COLO668 (cell line): Measurements from ENCODE around the gene SYT3.
"Not testable (repeated sequence)": the region's sequence is repeated elsewhere in the genome, so short reads cannot be mapped to it uniquely, and the experiment has no call there.

Source experiments
- DNase-seq: peaks from one replicate; lab custom pipeline; 2025; ENCODE audit not compliant: unreplicated experiment; lab: John Stamatoyannopoulos, UW

The SYT3 gene

DNA sequence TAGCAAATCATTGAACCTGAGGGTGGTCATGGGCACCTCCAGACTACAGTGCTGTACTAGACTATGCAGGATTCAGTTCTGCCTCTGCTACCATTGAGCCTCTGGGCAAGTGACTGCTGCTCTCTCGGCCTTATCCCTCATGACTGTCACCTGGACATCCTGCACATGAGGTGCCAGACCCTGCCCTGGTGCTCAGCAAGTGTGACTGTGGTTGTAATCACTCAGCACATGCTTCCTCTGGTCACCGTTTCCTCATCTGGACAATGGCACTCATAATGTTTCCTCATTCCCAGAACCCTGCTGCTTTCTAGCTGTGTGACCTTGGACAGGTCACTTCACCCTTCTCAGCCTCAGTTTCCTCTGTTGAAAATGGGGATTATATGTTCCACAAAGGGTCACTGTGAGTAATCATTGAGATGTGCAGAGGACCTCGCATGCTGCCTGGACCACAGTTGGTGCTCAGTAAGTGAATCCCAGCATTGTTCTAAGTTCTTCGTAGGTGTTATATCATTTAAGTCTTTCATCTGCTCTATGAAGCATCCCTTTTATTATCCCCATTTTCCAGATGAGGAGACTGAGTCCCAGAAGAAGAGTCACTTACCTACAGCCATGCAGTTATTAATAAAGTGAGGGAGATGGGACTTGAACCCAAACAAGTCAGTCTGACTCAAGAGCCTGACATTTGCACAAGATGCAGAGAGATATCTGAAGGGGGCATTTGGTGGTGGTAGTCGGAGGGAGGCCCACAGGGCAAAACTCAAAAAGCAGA lies 3.2 kb downstream of the SYT3 start:
- no peak for DNase-seq

DNA sequence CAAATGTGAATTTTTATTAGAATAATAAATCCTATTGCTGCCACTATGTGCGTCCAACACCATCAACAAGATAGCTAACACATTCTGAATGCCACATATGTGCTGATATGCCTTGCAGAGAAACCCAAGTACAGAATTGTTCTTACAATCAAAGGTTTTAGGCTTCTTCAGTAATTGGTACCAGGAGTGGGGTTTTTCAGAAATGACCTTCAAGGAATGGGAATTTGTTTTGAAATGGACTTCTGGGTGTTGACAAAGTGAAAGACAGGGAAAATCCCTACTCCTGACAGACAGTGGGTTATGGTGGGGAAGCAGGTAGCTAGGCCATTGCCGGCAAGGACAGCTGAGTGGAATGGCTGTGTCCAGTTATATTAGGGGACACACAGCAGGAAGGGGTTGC lies 5.7 kb downstream of the SYT3 start:
- no peak for DNase-seq

DNA sequence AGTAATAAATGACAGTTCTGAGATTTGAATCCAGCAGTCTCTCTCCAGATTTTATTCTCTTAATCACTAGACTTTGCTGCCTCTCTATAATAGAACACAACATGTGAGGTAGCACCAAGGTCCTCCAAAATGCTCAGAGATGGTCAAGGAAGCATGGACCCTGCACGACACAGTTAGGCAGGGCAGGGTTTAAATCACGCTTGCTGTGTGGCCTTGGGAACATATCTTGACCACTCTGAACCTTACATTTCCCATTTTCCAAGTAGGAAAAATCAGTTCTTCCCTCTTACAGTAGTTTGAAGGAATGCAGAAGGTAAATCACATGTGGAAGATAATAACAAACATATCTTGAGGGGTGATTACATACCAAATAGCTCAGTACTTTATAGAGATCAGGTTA lies 6.3 kb downstream of the SYT3 start:
- DNase-seq = no peak

DNA sequence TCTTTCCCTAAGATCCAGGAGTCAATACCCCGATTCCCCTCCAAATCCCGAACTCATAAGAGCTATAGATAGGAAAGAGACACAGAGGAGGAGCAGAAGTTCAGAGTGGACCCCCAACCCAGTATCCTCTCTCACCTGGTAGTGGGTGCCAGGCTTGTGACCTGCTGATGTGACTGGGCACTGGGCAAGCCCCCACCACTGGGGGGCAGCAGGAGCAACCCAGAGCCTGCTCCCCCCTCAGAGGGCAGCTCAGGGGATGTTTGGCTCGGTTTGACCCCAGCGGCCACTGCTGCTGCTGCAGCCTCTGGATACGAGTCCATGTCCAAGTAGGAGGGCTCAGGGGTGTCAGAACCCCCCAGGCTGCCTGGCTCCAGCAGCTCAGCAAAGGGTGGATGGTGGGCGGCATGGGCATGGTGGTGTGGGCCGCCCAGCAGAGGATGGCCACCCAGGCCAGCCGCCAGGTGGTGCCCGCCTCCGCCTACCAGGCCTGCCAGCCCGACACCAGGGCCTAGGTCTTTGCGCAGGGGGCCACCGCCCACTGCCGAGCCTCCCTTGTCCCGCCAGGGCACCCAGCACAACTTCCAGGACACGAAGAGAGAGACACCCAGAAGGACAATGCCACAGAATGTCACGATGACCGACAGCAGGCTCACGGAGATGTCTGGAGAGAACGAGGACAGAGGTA lies 7.4 kb downstream of the SYT3 start:
- no peak for DNase-seq

DNA sequence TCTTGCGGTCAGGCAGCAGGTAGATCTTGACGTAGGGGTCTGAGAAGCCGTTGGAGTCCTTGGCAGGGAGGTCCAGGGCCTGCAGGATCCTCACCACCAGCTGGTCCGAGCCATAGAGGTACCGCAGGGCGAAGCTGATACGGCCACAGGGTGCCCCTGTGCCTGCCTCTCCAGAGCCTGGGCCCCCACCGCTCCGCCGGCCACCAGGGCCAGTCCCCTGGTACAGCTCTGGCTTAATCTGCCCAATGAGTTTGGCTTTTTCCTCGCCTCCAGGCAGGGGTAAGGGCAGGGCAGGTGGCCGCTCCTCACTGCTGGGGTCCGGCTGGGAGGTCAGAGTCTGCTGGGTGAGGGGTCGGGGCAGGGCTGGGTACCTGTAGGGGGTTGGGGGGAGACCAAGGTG lies 9.9 kb downstream of the SYT3 start:
- no peak for DNase-seq

DNA sequence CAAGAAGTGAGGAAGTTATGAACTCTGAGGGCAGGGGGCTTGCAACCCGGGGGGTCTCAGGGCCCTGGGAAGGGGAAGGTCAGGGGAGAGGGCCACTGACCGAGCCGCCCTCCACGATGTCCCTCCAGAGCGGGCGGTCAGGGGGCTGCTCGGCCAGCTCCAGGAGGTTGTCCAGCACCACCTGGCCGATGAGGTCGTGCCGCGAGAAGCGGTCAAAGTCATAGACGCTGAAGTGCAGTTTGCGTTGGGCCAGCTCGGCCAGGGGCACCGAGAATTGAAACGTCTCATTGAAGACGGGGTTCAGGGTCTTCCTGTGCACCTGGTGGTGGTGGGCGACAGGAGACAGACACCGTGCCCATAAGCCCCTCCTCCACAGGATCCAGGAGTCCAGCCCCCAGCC lies 10.5 kb downstream of the SYT3 start:
- DNase-seq = no peak

DNA sequence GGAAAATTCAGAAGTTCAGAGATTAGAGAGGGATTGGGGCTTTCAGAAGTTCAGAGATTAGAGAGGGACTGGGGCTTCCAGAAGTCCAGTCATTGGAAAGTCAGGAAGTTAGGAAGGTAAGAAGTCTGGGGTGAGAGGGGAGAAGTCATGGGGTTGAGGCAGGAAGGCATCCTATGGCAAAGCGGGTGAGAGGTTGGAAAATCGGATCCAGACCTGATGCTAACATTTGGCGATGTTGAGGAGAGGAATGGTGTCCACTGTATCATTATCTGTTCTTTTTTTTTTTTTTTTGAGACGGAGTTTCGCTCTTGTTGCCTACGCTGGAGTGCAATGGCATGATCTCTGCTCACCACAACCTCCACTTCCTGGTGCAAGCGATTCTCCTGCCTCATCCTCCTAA lies 11.1 kb downstream of the SYT3 start:
- DNase-seq = no peak

DNA sequence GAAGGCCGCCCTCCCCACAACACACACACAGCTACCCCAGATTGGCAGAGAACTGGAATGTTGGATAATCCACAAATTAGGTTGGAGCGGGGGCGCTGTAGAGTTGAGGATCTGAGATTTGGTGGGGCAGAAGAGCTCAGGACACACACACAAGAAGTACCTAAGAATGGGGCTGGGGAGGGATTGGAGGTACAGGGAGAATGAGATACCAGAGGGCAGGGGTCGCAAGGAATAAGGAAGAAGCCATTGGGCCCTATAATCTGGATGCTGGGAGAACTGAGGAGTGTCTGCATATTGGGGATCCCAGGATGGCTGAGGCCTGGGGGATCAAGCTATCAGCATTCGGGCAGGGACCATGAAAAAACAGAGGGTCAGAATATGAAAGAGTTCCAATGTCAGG lies 11.5 kb downstream of the SYT3 start:
- no peak for DNase-seq

DNA sequence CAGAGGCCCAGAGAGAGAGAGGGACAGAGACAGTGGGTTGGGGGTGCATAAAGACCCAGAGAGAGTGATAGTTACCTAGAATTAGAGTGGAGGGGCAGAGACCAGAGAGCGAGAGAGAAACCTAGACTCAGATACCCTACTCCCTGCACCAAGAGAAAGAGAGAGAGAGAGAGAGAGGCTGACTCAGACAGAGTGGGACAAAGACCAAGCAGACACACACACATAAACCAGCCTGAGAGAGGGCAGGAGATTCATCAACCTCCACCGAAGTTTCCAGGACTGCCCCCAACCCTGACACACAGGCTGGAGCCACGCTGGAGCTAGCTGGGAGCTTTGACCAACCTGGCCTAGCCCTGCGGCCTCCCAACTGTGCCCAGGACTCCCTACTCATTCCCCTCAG lies 12.9 kb downstream of the SYT3 start:
- DNase-seq = no peak

DNA sequence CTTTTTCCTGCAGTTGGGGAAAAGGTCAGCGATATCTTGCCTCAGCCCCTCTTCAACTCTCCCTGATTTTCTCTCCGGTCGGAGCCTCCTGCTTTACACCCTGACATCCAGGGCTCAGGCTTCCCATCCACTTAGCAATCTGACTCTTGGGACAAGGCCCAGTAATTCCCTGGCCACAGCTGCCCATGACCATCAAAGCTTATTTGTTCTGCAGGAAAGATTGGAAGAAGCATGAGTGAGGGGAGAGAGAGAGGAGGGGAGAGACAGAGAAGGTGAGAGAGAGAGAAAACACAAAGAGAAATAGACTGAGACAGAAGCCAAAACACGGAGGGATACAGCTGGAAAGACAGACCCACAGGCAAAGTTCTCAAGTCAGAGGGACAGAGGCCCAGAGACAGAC lies 13.7 kb downstream of the SYT3 start:
- no peak for DNase-seq

DNA sequence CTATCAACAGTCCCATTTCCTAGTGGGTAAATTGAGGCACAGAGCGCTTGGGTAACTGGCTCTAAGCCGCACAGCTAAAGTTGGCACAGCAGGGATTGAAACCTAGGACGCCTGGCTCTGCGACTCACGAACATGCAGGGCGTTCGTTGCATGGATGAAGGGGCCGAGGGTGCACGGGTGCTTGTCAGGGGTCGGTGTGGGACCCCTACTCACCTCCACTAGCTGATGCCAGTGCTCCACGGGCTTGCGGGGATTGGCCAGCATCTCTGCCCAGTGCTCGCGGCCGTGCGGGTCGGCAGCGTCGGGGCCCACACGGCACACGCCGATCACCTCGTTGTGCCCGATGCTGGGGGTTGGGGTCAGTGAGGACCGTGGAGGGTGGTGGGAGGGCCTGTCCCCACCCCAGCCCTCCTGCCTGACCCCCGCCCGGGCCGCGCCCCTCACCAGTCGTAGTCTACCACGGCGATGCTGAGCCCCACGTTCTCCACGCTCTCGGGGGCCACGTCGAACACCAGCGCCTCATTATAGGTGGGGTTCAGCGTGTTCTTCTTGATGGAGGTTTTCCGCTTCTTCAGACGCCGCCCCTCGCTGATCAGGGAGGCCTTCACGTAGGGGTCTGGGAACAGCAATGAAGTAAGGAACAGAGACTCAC lies 14.6 kb downstream of the SYT3 start:
- no peak for DNase-seq

DNA sequence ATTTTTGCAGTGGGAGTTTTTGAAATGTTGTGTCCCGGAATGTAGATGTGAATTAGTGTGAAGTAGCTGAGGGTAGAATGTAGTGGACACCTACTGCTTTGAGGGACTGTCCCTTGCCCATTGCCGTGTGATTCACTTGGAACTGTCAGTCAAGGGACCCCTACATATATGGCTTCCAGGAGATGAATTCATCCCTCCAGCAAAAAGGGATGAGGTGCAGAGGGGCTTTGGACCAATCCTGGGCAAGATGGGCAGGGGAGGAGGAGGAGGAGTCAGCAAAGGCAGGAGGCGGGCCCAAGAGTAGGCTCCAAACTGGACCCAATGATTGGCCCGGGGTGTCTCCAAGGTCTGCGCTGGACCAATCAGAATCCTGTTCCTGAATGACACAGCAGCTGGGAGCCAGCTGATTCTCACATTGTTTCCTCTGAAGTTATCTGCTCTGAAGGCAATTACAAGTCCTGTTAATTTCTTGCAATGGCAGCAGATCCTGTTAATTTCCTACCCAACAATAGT lies 19.2 kb downstream of the SYT3 start:
- DNase-seq = not testable (repeated sequence)

DNA sequence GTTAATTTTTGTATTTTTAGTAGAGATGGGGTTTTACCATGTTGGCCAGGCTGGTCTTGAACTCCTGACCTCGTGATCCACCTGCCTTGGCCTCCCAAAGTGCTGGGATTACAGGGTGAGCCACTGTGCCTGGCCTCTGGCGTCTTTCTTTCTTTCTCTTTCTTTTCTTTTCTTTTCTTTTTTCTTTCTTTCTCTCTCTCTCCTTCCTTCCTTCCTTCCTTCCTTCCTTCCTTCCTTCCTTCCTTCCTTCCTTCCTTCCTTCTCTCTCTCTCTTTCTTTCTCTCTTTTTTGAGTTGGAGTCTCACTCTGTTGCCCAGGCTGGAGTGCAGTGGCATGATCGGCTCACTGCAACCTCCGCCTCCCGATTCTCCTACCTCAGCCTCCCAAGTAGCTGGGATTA lies 20.5 kb downstream of the SYT3 start:
- not testable (repeated sequence) for DNase-seq

DNA sequence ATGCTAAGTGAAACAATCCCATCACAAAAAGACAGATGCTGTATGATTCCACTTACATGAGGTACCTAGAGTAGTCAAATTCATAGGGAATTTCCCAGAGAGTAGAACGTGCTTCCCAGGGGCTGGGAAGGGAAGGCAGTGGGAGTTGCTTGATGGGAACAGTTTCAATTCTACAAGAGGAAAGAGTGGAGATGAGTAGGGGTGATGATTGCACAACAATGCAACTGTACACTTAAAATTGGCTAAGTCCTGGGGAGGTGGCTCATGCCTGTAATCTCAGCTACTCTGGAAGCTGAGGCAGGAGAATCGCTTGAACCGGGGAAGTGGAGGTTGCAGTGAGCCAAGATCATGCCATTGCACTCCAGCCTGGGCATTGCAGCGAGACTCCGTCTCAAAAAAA lies 21.3 kb downstream of the SYT3 start:
- DNase-seq = not testable (repeated sequence)

DNA sequence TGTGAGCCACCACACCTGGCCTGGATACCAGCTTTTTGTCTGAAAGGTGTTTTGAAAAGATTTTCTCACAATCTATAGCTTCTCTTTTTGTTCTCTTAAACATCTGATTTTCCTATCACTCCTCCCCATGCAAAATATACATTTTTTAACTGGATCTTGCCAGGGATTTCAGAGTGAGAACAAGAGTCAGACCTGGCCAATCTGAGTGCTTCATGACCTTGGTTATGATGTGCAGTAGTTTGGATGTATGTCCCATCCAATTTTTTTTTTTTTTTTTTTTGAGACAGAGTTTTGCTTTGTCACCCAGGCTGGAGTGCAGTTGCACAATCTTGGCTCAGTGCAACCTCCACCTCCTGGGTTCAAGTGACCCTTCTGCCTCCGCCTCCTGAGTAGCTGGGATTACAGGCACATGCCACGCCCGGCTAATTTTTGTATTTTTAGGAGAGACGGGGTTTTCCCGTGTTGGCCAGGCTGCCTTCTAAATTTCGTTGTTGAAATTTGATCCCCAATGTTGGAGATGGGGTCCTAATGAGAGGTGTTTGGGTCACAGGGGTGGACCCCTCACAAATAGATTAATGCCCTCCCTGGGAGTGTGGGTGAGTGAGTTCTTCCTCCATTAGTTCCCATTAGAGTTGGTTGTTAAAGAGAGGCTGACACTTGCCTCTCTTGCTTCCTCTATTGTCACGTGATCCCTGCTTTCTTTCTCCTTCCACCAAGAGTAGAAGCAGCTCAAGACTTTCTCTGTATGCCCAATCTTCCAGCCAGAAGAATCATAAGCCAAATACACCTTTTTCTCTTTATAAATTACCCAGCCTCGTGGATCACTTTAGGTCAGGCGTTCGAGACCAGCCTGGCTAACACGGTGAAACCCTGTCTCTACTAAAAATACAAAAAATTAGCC lies 26.9 kb downstream of the SYT3 start:
- DNase-seq = not testable (repeated sequence)

DNA sequence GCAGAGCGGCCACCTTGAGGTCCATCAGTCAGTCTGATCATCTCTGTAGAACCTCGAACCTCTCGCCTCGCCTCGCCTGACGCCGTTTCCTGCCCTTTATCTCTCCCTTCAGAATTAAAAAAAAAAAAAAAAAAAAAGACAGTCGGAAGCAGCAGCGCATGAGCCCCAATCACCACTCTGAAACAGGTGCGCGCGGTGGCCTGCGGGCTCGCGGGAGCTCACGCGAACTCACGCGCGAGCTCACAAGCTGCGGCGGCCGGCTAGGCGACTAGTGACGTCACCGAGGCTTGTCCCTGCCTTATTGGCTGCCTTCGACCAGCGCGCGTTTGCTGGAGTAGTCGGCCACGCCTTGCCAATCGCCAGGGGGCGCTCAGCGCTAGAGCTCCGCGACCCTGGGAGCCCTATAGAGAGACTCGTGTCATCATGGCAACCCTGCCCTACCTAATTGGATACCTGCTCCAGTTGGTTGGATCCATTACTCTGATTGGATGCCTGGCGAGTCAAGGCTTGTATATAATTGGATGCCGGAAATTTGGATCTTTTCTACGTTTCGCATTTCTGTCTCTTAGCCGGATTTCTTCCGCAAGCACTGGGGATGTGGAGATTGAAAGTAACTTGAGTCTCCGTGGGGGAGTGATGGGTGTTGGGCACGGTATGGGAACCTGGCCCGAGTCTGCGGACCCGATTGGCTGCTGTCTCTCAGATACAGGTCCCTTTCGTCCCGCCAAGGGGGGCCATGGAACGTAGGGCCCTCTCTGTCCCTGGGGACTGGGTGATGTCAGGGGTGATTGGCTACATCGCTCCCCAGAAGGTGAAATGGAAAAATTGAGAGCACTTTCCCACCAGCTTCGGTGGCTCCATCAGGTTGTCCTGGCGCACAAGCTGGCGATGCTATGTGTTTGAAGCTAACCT lies 31.6 kb downstream of the SYT3 start:
- DNase-seq = peak; percentile 5

DNA sequence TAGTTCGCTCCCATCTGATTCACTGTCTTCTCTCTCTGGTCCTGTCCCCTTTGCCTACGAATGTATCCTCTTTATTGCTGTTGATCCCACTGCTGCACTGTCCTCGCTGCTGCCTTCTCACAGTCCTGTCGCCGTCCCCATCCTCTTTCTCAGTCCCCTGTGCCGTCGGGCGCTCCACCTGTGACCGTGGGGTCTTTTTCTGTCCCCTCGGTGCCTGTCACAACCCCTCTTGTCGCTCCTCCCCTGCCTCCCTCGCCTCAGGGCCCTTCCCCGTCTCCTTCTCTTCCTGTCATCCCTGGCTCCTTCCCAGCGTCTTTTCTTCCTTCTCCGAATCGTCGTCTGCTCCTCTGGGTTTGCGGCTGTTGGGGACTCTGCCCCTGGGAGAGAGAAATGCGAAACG lies 32.3 kb downstream of the SYT3 start:
- no peak for DNase-seq

DNA sequence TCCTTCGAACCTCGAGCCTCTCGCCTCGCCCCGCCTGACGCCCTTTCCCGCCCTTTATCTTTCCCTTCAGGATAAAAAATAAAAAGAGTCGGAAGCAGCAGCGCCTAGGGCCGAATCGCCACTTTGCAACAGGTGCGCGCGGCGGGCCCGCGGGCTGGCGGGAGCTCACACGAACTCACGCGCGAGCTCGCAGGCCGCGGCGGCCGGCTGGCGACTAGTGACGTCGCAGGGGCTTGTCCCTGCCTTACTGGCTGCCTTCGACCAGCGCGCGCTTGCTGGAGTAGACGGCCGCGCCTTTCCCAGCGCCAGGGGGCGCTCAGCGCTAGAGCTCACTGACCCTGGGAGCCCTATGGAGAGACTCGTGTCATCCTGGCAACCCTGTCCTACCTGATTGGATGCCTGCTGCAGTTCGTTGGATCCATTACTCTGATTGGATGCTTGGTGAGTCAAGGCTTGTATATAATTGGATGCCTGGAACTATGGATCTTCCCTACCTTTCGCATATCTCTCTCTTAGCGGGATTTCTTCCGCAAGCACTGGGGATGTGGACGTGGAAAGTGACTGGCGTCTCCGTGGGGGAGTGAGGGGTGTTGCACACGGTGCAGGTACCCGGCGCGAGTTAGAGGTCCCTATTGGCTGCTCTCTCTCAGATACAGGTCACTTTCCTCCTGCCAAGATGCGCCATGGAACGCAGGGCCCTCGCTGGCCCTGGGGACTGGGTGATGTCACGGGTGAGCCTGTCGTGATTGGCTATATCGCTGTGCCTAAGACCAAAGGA lies 33.4 kb downstream of the SYT3 start:
- DNase-seq = not testable (repeated sequence)
